GM12865 (cell line): ENCODE results near the gene KRTAP5-4.

Experiments
- DNase-seq: peaks from one replicate; pipeline ENCODE4 v3.0.0; 2010; ENCODE audit warnings: low read depth
- H3K4me3 ChIP-seq: 2 replicates; pipeline ENCODE4 v1.5.1; 2011; ENCODE audit warnings: mild to moderate bottlenecking, low read depth, low read length, control low read depth
- TF ChIP-seq, protein P1 (sequence below): IDR thresholded peaks from 2 replicates; pipeline ENCODE4 v1.5.1; 2011; ENCODE audit warnings: low read length, control low read depth, low read depth, inconsistent platforms; ENCODE audit not compliant: insufficient read depth; ENCODE audit errors: missing control alignments

Gene KRTAP5-4

DNA sequence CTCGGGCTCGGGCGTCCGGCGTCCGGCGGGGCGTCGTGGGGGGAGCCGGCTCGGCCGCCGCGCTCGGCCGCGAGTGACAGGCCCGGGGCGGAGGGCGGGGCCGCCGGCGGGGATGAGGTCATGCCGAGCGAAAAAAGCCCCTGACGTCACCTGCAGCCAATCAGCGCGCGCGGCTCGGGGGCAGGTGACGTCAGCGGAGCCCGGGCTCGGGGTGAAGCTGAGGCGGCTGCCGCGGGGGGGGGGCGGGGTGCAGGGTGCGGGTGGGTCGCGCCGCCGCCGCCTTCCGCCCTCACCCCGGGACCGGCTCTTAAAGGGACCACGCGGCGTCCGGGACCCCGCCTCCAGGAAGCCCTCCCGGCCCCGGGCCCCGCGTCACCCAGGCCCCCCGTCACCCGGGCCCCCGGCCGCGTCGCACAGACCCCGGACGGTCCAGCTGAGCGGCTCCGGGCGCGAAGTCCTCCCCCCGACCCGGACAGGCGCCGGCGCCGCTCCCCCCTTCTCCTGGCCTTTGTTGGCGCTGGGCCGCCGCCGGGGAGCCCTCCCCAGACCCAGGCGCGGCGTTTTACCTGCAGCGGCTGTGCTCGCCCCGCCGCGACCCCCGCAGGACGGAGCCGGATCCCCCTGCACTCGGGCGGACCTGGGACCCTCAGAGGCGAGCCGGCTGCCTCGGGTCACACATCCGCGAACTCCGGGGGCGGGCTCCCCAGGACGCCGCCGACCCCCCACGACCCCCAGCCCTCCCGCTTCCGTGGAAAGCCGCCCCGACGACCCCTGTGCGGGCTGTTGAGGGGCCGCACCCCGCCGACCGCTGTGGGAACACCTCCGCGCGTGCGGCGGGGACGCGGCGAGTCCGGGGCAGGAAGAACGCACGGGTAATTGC is 49.5 kb downstream of the KRTAP5-4 start, which contains the start of gene DUSP8:
TSS of gene DUSP8 (minus strand) at position 75 of the 880 bp plus-strand sequence. CDS start 6,445 bp downstream, outside the sequence.
- DNase-seq: peak; percentile 85
- TF ChIP-seq, protein P1, sequence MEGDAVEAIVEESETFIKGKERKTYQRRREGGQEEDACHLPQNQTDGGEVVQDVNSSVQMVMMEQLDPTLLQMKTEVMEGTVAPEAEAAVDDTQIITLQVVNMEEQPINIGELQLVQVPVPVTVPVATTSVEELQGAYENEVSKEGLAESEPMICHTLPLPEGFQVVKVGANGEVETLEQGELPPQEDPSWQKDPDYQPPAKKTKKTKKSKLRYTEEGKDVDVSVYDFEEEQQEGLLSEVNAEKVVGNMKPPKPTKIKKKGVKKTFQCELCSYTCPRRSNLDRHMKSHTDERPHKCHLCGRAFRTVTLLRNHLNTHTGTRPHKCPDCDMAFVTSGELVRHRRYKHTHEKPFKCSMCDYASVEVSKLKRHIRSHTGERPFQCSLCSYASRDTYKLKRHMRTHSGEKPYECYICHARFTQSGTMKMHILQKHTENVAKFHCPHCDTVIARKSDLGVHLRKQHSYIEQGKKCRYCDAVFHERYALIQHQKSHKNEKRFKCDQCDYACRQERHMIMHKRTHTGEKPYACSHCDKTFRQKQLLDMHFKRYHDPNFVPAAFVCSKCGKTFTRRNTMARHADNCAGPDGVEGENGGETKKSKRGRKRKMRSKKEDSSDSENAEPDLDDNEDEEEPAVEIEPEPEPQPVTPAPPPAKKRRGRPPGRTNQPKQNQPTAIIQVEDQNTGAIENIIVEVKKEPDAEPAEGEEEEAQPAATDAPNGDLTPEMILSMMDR: no peak
- peak within 1 kb of the TSS; percentile 42 for H3K4me3 ChIP-seq

DNA sequence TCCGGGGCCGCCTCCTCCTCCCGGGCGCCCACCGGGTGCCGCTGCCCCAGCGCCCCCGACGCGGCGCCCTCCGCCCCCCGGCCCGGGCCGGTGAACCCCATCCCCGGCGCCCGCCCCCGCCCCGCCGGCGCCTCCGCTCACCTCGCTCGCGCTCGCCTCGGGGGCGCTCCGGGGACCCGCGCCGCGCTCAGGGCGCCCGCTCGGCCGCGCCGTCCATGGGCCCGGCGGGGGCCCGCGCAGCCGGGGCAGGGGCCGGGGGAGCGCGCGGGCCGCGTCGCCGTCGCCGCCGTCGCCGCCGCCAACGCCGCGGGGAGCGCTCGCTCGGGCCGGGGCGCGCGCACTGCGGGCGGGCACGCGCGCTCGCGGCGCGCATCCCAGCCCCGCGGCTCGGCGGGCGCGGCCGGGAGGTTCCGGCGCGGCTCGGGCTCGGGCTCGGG is 50.2 kb downstream of the KRTAP5-4 start:
- H3K4me3 ChIP-seq: no peak overlapping the region; the same call in 1 of the 2 replicates
- TF ChIP-seq, protein P1: no peak
- DNase-seq: no peak
